HG02759 (cell line): ENCODE measurements around the gene ZNF609.

Experiments
- ATAC-seq: cut with Tn5 transposase; IDR thresholded peaks from one replicate; pipeline ENCODE4 v1.9.1; 2021; ENCODE audit warnings: mild to moderate bottlenecking, moderate library complexity; ENCODE audit not compliant: unreplicated experiment

ZNF609 gene, protein sequence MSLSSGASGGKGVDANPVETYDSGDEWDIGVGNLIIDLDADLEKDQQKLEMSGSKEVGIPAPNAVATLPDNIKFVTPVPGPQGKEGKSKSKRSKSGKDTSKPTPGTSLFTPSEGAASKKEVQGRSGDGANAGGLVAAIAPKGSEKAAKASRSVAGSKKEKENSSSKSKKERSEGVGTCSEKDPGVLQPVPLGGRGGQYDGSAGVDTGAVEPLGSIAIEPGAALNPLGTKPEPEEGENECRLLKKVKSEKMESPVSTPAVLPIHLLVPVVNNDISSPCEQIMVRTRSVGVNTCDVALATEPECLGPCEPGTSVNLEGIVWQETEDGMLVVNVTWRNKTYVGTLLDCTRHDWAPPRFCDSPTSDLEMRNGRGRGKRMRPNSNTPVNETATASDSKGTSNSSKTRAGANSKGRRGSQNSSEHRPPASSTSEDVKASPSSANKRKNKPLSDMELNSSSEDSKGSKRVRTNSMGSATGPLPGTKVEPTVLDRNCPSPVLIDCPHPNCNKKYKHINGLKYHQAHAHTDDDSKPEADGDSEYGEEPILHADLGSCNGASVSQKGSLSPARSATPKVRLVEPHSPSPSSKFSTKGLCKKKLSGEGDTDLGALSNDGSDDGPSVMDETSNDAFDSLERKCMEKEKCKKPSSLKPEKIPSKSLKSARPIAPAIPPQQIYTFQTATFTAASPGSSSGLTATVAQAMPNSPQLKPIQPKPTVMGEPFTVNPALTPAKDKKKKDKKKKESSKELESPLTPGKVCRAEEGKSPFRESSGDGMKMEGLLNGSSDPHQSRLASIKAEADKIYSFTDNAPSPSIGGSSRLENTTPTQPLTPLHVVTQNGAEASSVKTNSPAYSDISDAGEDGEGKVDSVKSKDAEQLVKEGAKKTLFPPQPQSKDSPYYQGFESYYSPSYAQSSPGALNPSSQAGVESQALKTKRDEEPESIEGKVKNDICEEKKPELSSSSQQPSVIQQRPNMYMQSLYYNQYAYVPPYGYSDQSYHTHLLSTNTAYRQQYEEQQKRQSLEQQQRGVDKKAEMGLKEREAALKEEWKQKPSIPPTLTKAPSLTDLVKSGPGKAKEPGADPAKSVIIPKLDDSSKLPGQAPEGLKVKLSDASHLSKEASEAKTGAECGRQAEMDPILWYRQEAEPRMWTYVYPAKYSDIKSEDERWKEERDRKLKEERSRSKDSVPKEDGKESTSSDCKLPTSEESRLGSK (N-terminal part only)

DNA sequence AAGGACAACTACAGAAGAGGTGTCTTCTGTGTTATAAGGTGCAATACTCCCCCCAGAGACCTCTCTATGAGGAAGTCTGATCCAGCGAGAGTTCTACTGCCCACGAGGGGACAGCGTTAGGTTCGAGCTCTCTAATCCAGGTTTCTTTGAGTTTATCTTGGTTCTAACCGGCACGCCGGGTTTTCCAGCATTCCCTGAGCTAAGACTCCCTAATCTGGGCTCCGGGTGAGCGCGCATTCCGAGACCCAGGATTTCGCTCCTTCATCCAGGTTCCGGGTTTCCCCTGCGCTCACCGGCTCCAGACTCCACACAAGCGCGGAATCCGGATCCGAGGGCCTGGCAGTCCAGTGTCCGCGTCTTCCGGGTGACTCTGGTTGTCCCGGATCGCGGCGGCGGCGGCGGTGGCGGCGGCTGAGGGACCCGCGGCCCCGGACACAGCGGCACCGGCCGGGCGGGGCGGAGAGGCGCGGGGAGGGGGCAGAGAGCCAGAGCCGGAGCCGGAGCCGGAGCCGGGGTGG is at the start of gene ZNF609:
Gene ZNF609, plus strand, starts transcription at position 373 of the 518 bp plus-strand sequence. CDS start 38,842 bp downstream, outside the sequence.
- ATAC-seq = peak; percentile 74

DNA sequence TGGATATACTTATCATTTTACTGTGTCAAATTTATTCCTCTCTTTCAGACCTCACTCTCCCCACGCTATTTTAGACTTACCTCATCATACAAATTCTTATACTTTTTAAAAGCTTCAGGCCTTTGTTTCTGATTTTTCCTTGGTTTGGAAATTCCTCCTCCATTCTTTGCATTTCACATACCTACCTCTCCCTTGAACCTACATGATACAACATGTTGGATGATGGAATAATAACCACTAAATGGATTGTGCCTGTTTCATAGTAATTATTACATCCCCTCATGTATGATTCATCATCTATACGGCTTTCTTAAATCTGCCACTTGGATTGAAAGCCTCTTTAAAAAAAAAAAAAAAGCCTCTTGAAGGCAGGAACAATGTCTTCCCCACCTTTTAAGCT is 48.2 kb upstream of the ZNF609 start:
- ATAC-seq = no peak

DNA sequence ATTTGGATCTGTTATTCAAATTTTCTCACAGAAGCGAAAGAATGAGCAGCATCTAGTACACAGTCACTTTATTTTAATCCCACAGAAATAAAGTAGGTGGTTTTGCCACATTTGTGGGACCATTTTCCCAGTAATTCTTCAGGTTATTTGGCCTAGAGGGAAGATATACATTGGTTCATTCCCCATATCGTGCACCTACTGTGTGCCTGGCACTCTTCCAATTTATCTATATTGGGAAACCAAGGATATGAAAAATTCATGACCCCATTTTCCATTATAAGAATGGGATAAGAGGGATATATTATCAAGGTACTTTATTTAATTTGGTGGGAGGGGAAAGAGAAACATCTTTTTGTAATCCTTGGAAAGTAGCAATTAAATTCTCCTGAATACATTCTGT is 37.7 kb upstream of the ZNF609 start:
- no peak for ATAC-seq

DNA sequence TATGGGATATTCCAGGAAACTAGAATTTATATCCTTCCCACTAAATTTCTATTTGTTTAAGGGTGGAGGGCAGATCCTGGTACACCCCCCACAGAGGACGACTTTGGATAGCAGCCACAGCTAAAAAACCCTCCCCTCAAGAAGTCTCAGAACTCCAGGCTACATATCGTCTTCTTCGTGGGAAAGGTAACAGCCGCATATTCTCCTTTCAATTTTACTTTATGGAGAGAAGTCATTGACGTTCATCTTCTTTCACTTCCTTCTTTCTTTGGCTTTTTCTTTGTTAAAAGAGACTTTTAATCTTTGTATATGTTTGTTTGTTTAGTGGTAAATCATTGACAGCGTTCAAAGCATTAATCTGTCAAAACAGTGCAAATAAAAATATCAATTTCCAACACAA is 36.4 kb upstream of the ZNF609 start:
- ATAC-seq = no peak

DNA sequence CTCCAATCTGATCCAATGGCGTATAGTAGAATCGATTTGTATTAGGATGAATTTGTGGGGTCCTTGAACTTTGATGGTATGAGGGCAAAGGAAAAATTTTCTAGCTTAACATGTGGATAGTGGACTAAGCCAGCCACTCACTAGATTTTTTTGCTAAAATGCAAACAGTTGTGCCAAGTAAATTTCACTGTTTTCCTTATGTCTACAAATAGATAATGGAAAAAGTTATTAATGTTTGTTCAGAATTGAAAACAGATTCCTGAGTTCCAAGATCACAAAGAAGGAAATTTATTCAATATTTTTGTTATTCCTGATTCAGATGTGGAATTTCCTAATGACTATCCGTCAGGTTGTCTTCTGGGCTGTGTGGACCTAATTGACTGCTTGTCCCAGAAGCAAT is 35.2 kb upstream of the ZNF609 start:
- ATAC-seq = no peak

DNA sequence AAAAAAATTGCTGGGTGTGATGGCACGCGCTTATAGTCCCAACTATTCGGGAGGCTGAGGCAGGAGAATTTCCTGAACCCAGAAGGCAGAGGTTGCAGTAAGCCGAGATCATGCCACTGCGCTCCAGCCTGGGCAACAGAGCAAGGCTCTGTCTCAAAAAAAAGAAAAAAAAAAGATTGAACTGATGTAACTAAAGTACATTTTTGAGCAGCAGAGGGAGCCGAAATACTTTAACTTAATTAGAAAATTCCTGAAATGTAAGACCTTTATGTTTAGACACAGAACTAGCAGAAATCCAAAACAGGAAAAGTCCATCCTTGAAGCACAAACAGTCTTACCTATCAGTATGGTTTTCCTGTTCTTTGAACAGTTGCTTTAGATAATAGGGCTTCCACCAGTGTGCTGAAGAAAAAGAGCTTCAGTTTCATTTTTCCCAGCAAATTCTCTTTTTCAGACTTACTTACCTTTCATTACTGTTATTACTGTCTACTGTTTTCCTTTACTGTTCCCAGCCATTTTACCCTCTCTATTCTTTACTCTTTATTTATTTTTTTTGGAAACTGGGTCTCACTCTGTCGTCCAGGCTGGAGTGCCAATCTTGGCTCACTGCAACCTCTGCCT is 33.4 kb upstream of the ZNF609 start:
- no peak for ATAC-seq

DNA sequence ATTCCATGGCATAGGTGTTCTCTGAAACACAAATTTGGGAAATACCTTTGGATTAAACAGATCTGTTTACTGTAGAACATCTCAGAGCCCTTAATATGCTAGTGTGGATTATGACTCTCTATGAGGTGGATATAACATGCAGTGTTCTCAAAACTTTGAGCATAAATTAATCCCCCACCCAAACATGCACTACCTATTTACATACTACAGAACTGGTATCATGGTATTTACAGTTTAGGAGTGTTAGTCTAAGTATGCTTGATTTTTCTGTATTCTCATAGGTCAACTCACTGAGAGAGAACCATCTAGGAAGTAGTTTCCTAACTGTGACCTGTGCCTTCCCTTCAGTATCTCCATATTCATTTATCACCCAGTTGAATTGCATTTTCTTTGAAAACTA is 30.9 kb upstream of the ZNF609 start:
- no peak for ATAC-seq

DNA sequence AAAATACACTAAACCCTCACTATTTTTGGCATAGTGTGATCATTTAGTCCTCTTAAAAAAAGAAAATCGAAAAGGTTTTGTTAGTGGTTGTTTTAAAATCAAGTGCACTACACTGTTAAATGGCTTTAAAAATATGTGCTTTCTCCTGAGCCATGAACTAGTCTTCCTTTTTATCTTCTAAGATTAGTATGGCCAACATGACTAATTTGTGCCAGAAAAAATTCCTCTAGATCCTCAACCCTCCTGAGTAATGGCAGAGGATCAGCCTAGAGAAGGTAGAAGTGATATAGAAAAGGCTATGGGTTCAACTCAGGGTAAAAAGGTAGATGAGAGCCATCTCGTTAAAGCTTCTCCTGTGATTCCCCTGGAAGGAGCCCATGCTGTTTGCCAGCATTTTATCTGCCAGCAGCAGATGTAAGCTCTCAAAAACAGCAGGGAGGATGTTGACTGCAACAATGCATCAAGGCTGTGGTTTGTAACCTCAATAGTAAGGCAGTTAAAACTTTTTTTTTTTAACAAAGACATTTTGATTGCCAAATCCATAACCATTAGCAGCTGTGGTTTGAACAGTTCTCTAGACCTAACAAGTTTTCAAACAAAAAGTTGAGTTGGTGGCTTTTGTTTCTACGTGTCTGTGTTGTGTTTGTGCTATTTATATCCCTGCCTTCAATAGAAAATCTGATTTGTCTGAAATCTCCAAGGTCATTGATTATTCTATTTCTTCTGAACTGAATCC is 30.2 kb upstream of the ZNF609 start:
- ATAC-seq = peak; percentile 43

DNA sequence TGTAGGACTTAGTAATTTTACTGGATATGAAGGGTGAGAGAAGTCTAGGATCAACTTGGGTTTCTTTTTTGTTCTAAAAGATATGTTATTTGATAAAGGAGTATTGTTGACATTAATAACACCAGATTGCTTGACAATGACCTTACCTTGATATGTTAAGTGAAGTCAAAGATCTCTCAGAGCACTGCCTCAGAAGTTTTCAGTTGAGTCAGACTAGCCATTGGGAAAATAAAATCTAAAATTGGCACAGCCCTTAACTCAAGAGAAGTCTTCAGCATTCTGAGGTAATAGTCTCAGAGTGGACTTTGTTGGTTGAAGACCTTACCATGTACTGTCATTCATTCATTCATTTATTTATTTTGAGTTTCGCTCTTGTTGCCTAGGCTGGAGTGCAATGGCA is 22.4 kb upstream of the ZNF609 start:
- no peak for ATAC-seq

DNA sequence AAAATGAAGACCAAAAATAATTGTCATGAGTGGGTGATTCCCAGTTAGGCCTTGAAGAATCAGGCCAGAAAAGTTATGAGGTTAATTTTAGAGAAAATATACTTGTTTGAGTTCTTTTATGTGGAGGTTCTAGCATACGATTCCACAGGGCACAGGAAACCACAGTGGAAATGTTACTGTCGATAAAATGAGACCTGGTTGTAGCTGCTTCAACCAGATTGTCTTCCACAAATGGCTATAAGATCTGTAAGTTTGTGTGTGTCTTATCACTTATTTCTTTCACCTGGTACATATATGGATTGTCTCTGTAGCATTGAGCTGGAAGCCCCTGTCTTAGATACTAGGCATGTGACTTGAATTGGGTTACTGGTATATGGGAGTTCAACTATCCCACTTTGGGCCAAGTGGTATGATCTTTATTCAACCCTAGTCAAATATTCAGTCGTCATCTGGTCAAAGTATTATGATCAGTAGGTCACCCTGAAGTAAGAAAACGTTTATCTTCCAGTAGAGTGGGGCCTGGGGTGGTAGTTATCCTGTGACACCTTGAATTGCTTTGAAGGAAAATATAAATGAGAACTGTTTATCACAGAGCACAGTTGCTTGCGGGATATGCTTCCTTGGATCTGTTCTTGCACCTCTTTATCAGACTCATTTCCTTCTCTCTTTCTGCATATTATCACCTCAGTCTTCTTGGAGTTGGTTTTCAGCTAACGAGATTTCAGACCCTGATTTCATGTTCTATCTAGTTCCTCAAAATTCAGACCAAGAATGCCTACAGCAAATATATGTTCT is 21.5 kb upstream of the ZNF609 start:
- no peak for ATAC-seq

DNA sequence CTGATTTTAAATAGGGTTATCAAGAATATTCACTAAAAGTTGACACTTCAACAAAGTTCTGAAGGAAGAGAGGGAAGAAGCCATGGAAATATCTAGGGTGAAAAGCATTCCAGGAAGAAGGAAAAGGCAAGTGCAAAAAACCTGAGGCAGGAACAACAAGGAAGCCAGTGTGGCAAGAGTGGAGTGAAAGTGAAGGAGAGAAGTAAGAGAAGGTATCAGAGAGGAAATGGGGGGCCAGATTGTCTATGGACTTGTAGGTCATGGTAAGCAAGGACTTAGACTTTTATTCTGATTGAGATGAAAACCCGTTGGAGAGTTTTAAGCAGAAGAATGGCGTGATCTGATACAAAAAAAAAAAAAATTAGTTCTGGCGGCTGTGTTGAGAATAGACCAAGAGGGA is 18.5 kb upstream of the ZNF609 start:
- no peak for ATAC-seq

DNA sequence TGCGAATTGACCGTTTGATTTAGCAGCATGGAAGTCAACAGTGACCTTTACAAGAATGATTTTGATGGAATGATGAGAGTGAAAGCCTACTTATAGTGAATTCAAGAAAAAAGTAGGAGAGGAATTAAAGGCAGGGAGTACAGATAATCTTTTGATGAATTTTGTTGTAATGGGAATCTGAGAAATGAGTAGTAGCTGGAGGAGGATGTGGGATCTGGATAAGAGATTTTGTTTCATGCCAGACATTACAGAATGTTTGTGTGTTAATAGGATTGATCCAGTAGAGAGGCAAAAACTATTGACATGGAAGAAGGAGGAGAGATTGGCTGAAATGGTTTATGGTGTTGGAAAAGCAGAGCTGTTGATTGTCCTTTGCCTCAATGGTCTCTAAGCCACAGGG is 17.4 kb upstream of the ZNF609 start:
- ATAC-seq = no peak

DNA sequence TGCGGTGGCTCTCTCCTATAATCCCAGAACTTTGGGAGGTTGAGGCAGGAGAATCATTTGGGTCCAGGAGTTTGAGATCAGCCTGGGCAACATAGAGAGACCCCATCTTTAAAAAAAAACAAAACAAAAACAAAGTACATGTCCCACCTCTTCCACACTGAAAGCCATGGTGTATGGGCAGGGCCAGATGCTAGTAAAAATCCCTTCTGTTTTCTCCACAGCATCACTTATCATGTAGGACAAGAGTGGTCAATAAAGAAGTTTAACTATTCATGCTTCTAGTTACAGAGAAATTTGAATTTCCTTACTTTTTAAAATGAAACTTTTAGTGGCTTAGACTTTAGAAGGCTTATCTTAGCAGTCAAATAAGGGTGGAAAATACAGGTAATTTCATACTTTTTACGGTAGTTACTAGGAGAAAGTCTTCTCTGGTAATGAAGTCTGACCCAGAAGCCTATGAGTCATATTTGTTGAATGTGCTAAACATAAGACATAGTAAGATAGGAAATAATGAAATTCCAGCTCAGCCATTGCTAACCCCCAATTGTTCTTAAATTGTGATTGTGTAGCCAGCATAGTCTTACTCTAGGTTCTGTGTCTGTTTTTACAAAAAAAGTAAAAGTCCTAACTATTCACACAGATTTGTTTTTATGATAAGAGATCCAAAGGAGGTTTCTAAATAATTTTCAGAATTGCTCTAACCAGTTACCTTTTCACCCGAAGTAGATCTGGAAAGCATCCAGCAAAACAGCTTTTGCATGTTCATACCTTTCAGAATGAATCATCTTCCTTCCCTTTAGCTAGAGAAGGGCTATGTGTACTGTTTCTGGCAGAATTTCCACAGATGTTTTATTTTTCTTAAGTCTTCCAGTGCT is 16.4 kb upstream of the ZNF609 start:
- peak; percentile 59 for ATAC-seq

DNA sequence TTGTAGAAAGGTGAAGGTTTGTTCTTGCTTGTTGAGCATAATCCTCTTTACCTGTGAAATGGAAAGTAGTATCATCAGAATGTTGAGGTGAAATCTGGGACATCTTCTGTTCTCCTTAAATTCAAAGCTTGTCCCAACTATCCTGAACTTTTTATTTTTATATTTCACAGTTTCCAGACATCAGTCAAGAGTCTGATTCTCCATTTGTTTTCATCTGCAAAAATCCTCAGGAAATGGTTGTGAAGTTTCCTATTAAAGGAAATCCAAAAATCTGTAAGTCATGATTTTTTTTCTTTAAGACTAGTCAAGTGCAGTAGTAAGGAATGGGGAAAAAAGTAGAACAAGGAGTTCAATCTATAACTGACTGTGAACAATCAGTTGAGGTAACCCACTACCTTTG is 15.5 kb upstream of the ZNF609 start:
- no peak for ATAC-seq

DNA sequence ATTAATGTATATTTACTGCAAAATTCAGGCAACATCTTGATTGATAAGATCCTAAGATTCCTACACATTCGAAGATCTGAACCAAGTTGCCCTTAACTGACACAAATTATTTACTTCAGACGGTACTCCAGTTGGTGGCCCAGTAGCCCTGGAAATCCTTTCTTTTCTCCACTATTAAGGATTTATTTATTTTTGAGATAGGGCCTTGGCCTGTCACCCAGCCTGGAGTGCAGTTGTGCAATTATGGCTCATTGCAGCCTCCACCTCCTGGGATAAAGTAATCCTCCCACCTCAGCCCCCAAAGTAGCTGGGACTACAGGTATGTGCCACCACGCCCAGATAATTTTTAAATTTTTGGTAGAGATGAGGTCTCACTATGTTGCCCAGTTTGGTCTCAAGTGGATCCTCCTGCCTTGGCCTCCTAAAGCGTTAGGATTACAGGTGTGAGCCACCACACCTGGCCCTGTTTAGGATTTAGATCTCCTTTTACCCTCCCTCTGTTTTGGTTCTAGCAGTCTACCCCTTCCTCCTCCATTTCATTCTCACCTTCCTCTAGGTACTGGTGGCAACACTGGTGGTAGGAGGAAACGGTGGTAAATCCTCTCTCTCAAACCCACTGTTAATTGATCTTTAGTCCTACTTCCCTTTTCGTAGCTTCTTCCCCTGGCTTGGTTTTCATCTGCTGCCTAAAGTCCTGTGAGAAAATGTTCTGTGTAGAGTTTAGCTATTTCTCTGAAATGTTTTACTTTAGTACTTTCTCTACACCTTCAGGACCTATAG is 12.7 kb upstream of the ZNF609 start:
- ATAC-seq = peak; percentile 43

DNA sequence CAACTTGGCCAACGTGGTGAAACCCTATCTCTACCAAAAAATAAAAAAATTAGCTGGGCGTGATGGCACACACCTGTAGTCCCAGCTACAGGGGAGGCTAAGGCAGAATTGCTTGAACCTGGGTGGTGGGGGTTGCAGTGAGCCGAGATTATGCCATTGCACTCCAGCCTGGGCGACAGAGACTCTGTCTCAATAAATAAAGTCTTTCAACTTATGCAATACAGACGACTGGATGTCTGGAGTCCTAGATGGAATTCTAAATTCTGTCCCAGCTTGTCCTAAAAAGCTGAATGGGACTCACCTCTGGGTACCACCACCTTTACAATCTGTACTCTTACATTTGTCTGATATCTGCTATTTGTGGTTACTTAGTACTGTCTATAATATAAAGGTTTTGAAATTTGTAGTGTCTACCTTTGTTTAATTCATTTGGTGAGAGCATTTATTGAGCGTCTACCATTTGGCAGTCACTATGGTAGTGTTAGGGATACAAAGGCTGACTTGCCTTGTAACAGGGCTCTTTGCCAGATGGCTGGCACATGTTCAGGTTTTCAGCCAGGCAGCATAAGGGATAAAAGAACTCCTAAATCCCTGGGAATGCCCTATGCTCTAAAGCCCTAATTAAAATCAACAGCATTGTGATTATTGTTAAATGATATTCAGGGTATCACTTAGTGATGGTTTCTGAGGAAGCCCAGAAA is 7.2 kb upstream of the ZNF609 start:
- ATAC-seq = no peak

DNA sequence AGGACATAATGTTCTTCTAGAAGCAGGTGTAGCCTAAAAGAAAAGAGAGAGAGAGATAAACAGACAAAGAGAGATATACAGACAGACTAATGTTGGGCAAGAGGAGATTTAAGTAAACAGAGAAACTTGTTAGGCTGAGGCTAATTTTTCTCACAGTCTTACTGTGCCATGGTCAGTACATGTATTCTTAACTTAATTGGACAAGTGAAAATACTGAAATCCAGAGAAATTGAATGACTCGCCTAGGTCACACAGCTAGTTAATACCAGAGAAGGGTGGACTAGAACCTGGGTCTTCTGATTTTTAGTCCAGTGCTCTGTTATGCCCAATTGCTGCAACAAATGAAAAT is 6.7 kb upstream of the ZNF609 start:
- no peak for ATAC-seq
